Activated CD8-positive, alpha-beta memory T cell treated with anti-CD3 and anti-CD28 coated beads for 1 hour (primary cell): ENCODE results near the gene NAMPT.
"Not testable (repeated sequence)": the region's sequence is repeated elsewhere in the genome, so short reads cannot be mapped to it uniquely, and the experiment has no call there.

Experiments
- DNase-seq, 2 donors: peaks; one replicate each; pipeline ENCODE4 v3.0.0-alpha.2; 2020; ENCODE audit warnings: low read depth in 1 of 2; ENCODE audit errors: extremely low read depth in 1 of 2

The NAMPT gene

DNA sequence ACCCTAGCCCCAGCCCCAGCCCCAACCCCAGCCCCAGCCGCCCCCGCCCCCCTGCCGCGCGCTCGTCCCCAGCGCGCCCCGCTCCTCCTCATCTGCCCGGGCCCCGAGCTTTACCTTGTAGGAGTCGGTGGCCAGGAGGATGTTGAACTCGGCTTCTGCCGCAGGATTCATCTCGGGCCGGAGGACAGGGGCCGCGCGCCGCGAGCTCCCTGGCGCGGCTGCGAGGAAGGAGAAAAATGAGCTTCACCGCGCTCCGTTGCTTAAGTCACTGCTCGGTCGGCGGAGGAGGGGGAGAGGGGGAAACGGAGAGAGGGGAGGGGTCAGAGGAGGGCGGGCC, at the start of gene NAMPT:
NAMPT (minus strand) TSS at position 270 of the 337 bp plus-strand sequence; CDS start at position 171, 99 bp downstream.
- DNase-seq = no peak

DNA sequence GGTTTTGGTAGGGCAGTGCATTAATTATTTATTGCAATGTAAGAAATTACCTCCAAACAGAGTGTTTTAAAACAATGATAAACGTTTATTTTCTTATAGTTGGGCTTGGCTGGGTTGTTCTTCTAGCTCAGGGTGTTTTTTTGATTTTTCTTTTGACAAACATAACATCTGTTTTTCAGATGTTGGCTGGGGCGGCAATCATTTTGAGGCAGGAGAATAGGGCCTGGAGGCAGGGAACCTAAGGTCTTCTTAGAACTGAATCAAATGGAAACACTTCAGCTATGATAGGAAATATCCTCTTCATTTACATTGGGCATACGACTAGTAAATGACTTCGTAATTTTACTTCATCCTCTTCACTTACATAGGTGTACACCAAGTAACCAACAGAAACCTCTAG, 47.4 kb upstream of the NAMPT start:
- no peak for DNase-seq

DNA sequence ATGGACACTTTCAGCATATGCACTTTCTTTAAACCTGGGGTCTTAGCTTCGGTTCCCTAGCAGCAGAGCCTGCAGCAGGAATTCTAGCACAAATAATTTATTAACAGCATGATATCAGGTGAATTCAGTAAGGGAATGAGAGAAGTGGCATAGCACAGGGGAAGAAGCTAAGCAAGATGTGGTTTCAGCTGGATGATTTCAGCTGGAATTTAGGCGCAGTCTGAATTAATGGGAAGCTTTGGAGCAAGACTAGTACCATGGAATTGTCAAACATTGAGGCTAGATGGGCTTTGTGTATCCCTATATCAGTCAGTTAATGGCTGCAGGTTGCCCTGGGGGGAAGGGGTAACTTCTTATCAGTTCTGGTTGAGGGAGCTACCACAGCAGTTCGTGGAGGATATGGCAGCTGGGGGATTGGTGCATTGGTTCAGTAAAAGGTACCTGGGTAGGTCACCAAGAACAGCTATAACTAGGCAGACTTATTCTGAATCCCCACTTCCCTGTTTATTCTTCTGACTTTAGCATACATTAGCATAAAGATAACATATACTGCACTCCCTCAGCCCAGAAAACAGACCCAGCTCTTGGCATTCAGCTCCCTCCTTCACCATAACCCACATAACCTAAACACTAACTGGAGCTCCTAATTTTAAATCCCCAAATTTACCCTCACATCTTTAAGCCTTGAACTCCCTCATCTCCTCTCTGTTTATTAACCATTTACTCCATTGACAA, 46.8 kb upstream of the NAMPT start:
- no peak for DNase-seq

DNA sequence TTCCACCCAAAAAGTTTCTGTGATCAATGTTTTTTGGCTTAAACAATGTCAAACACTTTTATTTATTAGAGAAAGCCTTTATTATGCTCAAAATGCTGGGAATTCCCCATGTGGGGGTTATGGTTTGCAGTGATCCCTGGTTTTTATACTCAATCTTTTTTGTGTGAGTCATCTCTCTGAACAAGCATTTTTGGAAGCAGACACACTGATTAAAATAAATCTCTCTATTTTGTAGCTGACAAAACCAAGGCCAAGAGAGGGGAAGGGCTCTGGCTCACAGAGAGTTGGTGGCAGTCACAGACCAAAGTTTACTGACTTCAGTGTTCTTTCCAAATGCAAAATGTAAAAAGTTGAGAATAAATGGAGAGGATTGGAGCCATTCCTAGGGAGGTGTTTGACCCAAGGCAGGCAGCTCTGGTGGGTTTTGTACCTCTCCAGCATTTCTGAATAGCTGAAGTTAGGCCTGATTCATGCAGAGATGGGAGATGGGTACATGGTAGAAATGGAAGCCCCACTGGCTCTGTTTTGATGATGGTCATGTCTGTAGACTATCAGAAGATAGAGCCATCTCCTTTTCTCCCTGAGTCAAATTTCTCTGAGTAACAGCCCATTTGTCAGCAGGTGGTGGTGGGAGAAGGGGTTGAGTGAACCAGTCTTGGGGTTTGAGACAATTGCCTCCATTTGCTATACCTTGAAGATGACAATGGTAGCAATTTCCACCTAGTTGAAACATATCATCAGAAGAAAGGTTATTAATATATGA, 45.4 kb upstream of the NAMPT start:
- no peak for DNase-seq

DNA sequence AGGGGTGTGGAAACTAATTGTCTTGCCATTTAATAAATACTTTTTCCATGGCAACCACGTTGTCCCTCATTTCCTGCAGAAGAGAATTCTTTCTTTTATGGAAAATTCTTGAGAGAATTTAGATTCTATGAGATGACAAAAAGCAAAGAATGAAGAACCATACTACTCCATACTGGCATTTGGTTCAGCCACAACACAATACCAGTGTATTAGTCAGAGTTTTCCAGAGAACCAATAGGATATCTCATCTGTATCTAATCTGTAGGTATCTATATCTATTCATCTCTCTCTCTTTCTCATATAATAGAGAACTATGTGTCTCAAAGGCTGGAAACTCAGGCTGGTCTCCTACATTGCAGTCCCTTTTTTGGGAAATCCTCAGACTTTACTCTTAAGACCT, 44.6 kb upstream of the NAMPT start:
- DNase-seq = no peak

DNA sequence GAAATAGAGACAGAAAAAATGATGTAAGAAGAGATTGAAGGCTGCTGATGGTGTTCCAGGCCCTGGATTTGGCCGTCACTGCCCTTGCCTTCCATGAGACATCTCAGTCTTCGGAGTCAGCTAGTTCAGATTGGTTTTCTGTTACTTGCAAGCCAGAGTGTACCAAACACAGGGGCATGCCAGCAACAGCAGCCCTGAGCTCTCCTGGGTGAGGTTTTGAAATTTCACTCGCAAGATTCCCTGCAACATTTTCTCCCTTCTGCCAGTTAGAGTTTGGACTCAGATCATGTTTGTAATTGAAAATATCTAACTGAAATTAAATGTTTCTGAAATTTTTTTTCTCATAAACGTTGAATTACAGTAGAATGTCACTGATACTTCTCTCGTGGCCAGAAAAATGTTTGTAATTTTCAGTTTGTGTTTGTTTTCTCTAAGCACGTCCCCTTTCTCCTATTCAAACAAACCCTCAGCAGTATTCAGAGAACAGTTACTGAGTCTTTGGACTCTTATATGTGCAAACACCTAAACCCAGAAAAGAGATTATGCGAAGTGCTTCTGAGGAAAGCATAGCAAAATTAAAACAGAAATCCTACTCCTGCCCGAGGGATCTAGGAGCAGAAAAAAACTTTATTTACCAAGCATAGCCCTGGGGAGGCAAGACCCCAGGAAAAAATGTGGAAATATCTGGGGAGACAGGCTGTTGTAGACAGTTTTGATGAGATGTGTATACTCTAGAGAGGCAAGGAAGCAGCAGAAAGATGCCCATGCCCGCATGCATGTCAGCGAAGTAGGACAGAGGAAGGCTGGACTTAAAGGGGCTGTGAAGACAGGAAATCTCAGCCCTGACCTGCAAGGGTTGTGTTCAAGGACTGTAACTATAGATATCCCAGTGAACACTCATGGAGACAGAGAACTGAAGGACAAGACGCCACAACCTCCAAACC, 43.0 kb upstream of the NAMPT start:
- DNase-seq = no peak

DNA sequence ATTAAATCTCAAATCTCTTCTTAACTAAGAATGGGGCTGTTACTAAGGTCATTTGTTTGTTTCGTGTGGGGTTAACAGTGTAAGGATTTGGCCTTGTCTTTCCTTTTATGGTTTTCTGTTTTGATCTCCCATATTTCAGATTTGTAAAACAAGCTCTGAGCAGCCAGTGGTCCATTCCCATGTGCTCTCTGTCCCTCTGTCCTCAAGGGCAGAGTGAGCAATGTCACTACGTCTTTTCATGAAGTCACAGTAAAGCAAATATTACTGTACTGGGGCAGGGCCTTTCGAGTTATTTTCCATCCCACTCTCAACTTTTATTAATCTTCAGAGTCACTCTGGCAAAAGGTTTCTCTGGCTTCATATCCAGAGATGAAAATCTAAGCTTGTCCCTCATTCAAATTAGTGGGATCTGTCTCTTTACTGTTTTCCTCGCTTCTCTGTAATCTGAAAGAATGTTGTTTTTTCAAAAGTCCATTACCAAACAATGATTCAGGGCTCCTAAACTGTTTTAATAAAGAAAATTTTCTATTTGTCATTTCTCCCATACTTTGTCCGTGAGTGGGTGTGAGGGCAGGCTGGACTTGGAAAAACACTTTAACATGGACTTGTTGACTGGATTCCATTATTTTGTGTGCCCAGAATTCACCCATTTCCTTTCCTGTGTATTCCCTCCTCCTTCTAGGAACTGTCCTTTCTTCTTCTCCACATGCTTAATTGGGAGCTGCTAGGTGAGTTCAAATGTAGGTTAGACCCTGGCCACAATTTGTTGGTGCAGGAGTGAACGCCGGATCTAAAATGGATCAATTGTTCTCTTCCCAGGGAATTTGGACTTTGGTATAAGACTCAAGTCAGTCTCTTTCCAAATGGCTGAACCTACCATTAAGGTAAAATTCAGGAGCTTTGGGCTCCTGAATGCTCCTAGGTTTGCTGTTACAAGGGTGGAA, 42.1 kb upstream of the NAMPT start:
- no peak for DNase-seq

DNA sequence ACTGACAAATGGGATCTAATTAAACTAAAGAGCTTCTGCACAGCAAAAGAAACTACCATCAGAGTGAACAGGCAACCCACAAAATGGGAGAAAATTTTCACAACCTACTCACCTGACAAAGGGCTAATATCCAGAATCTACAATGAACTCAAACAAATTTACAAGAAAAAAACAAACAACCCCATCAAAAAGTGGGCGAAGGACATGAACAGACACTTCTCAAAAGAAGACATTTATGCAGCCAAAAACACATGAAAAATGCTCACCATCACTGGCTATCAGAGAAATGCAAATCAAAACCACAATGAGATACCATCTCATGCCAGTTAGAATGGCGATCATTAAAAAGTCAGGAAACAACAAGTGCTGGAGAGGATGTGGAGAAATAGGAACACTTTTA, 39.7 kb upstream of the NAMPT start:
- DNase-seq = not testable (repeated sequence)

DNA sequence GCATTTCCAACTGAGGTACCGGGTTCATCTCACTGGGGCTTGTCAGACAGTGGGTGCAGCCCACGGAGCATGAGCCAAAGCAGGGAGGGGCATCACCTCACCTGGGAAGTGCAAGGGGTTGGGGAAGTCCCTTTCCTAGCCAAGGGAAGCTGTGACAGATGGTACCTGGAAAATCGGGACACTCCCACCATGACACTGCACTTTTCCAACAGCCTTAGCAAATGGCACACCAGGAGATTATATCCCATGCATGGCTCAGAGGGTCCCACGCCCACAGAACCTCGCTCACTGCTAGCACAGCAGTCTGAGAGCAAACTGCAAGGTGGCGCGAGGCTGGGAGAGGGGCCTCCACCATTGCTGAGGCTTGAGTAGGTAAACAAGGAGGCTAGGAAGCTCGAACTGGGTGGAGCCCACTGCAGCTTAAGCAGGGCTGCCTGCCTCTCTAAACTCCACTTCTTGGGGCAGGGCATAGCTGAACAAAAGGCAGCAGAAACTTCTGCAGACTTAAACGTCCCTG, 35.5 kb upstream of the NAMPT start:
- not testable (repeated sequence) for DNase-seq

DNA sequence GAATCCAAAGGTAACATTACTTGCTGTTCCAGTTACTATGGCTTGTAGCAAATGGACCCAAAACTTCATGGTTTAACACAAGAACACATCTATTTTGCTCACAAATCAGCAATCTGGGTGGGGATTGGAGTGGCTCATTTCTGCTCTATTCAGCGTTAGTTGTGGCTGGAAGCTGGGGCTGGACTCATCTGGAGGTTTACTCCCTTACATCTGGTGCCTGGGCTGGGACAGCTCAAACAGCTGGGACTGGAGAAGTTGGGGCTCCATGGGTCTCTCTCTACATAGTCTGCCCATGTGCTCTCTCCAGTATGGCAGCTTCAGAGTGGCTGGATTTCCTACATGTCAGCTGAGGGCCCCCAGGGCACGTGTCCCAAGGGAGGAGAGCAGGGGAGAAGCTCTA, 33.7 kb upstream of the NAMPT start:
- no peak for DNase-seq

DNA sequence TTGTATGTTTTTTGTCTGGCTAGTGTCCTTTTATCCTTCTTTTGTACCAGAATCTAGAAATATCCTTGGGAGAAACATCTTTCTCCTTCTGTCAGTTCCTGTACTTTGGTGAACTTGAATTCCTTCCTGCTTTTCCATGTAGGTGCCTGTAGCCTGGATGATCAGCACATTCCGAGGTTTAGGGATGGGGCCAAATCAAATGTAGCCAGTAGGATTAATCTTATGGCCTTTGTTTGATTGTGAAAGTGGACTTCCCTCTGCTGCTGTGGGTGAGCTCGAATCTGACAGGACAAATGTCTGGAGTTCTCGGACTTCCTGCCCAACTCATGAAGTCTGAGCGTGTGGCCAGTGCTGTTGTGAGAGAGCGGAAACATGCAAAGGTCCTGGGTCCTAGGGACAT, 33.2 kb upstream of the NAMPT start:
- no peak for DNase-seq

DNA sequence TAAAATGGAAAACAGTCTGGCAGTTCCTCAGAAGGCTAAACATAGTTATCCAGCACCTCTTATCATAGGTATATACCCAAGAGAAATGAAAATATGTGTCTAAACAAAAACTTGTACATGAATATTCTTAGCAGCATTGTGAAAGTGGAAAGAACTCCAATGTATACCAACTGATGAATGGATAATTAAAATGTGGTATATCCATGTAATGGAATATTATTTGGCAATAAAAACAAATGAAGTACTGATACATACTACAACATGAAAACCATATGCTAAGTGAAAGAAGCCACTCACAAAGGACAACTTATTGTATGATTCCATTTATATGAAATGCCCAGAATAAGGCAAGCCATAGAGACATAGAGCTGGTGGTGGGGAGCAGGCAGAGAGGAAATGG, 32.2 kb upstream of the NAMPT start:
- no peak for DNase-seq

DNA sequence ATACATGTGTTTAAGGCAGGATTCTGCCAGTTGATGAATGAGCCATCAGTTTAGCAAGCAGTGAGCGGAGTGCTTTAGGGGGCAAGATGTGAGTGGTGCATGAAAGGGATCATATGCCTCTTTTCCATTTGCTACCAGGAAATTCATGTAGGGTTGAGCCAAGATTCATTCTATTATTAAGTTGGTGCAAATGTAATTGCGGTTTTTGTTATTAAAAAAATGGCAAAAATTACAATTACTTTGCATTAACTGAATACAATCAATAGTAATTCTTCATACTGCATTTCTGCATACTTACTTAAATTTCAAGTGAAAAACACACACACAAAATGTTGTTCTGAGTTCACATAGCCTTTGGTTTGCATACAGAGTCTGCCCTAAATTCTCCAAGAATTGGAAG, 30.1 kb upstream of the NAMPT start:
- DNase-seq = no peak

DNA sequence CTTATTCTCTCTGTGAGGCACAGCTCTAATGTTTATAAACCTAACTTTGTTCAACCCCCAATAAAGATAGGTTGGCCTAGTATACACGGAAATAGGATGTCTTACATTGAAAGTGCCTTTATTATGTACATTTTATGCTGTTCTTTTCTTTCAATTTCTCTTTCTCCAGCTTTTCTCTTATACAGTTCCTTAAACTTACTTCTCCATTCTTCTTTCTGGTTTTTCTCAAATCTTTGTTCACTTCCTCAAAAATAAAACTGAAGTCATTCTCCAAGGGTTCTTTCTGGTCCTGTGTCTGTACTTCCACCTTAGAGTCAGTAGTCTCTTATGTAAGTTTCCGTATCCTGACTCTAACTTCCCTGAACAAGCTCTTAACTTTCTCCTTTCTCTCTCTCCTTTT, 29.2 kb upstream of the NAMPT start:
- no peak for DNase-seq

DNA sequence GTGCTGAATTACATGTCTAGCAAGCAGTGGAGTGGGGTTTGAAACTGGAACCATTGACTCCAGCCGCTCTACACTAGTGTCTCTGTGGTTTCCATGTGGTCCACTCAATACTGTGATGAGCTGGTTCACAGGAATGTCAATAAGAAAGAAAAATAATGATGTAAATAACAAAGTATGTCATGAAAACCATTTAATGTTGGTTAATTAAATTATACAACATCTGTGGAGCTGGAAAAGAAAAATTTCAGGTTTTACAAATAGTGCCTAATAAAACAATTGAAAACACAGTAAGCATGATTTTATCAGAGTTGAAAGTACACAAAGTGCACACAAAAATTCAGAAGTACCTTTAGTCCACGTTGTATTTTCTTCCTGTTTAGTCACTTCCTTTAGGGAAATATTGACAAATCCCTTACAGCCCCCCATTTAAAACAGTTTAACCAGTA, 28.7 kb upstream of the NAMPT start:
- DNase-seq = no peak

DNA sequence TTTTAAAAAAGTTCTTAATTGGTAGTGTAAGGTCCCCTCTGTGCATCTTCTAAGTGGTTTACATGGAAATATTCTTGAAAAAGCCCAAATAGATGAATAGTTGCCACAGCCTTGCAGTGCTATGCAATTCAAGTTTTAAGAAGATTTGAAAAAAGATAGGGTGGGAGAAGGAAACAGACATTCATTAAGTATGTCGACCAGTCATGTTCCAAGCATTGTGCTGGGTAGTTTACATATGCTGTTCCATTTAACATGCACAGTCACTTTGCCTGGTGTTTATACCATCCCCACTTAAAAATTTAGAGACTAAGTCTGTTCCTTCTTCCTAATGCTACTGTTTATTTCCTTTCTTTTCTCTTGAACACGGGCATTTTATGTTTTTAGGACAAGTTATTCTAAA, 28.1 kb upstream of the NAMPT start:
- no peak for DNase-seq

DNA sequence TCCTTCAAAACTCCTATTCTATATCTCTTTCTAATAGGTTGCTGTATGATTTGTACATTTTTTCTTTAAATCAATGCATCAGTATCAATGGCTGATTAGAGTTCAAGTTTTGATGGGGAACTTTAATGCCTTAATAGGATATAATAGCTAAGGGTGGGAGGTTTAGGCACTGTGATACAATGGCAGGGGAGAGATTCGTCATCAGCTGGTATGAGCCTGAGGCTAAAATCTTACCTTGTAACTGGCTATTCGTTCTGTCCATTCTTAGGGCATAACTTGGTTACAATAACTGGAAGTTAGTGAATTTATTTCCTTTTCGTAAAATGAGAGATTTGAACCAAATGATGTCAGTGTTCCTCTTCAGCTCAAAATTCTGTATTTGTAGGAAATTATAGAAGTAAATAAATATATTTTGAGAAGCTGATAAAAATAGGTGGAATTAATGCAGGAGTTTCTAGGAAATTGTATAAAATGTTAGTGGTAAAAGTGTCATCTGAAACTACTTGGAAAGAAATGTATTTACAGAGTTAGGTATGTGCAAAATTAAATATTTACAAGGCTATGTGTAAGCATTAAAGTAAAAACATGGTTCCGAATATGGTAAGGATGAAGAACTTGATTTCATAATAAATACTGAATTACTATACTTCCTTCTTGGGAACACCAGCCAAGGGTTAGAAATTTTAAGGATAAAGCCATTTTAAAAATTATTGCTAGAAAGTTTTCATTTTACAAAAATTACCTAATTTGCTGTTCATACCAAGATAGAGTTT, 27.5 kb upstream of the NAMPT start:
- DNase-seq = no peak

DNA sequence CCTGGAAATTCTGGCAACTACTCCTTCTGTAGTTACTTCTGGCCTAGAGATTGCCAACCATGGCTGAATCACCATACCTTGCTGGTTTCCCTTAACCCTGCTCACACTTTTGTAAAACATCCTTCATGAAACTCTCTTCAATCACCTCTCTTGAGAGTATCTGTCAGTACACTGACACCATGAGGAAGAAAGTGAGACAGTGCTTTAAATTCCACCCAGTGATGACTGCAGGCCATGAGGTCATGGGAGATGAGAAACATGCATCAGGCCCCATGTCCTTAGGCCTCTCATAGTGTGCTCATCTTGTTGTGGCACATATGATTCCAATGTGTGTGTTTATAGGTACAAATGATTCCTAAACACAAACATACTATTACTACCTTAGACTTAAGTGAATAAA, 24.6 kb upstream of the NAMPT start:
- DNase-seq = no peak

DNA sequence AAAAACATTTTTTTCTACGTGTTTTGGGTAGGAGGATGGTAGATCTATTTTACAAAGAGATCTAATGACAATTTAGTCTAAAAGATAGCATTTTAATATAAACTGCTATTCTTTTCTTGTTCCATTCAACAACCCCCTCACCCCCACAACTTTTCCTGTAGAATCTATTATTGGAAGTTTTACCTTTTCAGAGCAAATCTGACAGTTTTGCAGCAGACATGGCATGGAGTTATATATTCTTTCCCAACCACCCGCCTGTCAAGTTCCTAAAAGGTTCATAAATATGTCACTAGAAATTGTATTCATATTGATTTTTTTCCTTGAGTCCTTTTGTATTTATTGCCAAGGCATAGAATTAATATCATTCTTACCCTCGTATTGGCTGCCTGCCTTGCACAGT, 21.5 kb upstream of the NAMPT start:
- no peak for DNase-seq
